Mucosa of descending colon (tissue), 3 donors: ENCODE data around the gene DISP1. TPM values are rescaled to one million over a fixed set of nuclear protein-coding genes. Genes with fewer than 3 reads are reported as not detected.

Source experiments
- ATAC-seq: fragments of 200-7000 bp; cut with Tn5 transposase; one replicate; pipeline ENCODE4 v1.9.1; 2020; ENCODE audit warnings: mild to moderate bottlenecking, moderate library complexity
- DNase-seq, 3 donors: peaks; one replicate each; pipeline ENCODE4 v3.0.0-alpha.2; 2020
- H3K36me3 ChIP-seq: fragments of 200-600 bp; one replicate; pipeline ENCODE4 v1.8.0; 2021; ENCODE audit warnings: low read depth, mild to moderate bottlenecking
- H3K4me1 ChIP-seq: fragments of 200-600 bp; one replicate; pipeline ENCODE4 v1.8.0; 2021; ENCODE audit warnings: low read depth, mild to moderate bottlenecking
- H3K4me3 ChIP-seq: fragments of 200-600 bp; one replicate; pipeline ENCODE4 v1.8.0; 2021; ENCODE audit warnings: mild to moderate bottlenecking
- H3K9me3 ChIP-seq: fragments of 200-600 bp; one replicate; pipeline ENCODE4 v1.8.0; 2021; ENCODE audit warnings: mild to moderate bottlenecking
- intact Hi-C, 2 donors: fragments of 100-400 bp; cut with DNase I in 1 of 2; cut with micrococcal nuclease in 1 of 2; formaldehyde crosslinking; loops; one replicate each; pipeline versions ENCODE4 v1.11.0 to v1.11.1; 2022; cut with DNase I, micrococcal nuclease
- total RNA-seq, 3 donors: library from RNA; stranded (reverse); fragmentation: NEBNext Ultra II Directional in 2 of 3; extraction: Animal tissue kit (Norgen Biotek cat#: 25700) in 2 of 3; gene quantifications; one replicate each; pipeline versions ENCODE4 v1.2.1 to v1.2.4, GENCODE V29; 2021 to 2023
- TF ChIP-seq, protein P1 (sequence below): fragments of 200-600 bp; IDR thresholded peaks from one replicate; pipeline ENCODE4 v1.8.0; 2022; ENCODE audit warnings: antibody characterized with exemption, mild to moderate bottlenecking
- donor health status: DM: no; HTN: no; CAD: no; lungs with moderate emphysema.
- donor health status: DM: no; HTN: no; CAD: no.
- donor health status: DM: no; HTN: yes; CAD: no.

DISP1 gene
- total RNA-seq, 3 donors from 2014 or later: 4.7 to 15.8 (median 4.9) TPM

- no peak overlapping the region for H3K4me3 ChIP-seq
- no peaks in the 10 kb centered on the region for H3K4me1 ChIP-seq
- no peak for DNase-seq
- TF ChIP-seq, protein P1, sequence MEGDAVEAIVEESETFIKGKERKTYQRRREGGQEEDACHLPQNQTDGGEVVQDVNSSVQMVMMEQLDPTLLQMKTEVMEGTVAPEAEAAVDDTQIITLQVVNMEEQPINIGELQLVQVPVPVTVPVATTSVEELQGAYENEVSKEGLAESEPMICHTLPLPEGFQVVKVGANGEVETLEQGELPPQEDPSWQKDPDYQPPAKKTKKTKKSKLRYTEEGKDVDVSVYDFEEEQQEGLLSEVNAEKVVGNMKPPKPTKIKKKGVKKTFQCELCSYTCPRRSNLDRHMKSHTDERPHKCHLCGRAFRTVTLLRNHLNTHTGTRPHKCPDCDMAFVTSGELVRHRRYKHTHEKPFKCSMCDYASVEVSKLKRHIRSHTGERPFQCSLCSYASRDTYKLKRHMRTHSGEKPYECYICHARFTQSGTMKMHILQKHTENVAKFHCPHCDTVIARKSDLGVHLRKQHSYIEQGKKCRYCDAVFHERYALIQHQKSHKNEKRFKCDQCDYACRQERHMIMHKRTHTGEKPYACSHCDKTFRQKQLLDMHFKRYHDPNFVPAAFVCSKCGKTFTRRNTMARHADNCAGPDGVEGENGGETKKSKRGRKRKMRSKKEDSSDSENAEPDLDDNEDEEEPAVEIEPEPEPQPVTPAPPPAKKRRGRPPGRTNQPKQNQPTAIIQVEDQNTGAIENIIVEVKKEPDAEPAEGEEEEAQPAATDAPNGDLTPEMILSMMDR: no peak
- no peaks in the 10 kb centered on the region for H3K9me3 ChIP-seq
- intact Hi-C loops: loop anchor here (5.0 to 10.0 kb wide), 3 partner anchors 287 to 330 kb away; no protein-coding TSS in a partner anchor
- no peaks in the 10 kb centered on the region for H3K36me3 ChIP-seq
- ATAC-seq: peak; percentile 15
Measured at GRCh38 chr1:222794656-222795474, 20.0 kb upstream of the DISP1 start.

DNA sequence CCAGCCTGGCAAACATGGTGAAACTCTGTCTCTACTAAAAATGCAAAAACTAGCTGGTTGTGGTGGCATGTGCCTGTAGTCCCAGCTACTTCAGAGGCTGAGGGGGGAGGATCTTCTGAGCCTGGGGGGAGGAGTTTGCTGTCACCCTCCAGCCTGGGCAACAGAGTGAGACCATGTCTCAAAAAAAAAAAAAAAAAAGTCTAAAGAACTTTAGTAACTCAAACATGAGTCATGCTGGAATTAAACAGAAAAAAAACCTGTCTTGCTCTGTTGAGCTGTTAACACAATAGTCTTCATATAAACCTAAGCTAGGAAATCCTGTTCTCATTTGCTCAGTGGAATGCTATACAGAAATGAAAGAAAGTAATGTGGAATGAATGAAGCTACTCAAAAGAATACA, 16.7 kb upstream of the DISP1 start:
- Histone ChIP-seq H3K4me1 (no peaks in the 10 kb centered on the region), H3K36me3 (no peaks in the 10 kb centered on the region), H3K9me3 (no peaks in the 10 kb centered on the region), H3K4me3 (no peak overlapping the region)
- ATAC-seq (no peak), DNase-seq (no peak)
- intact Hi-C loops: loop anchor here (10.0 kb wide), 2 partner anchors 287 to 327 kb away; no protein-coding TSS in a partner anchor
- TF ChIP-seq, protein P1: no peak

GRCh38 chr1:222798975-222799374, 15.9 kb upstream of the DISP1 start:
- Histone ChIP-seq H3K4me1 (no peaks in the 10 kb centered on the region), H3K4me3 (no peak overlapping the region), H3K9me3 (no peaks in the 10 kb centered on the region), H3K36me3 (no peaks in the 10 kb centered on the region)
- ATAC-seq (no peak), DNase-seq (no peak)
- TF ChIP-seq, protein P1: no peak
- intact Hi-C loops: loop anchor here (10.0 kb wide), 2 partner anchors 286 to 326 kb away; no protein-coding TSS in a partner anchor

- ATAC-seq: no peak
- Histone ChIP-seq H3K9me3 (no peaks in the 10 kb centered on the region), H3K4me1 (no peaks in the 10 kb centered on the region), H3K36me3 (no peaks in the 10 kb centered on the region), H3K4me3 (no peak overlapping the region)
- TF ChIP-seq, protein P1: no peak
- intact Hi-C loops: no loop called here
- no peak for DNase-seq
Measured at GRCh38 chr1:222801067-222801466, 13.8 kb upstream of the DISP1 start.

- H3K9me3 ChIP-seq: no peaks in the 10 kb centered on the region
- H3K4me3 ChIP-seq: no peak overlapping the region
- TF ChIP-seq, protein P1: no peak
- intact Hi-C loops: no loop called here
- DNase-seq: no peak
- ATAC-seq: no peak
- peaks cover 12% of the 10 kb centered on the region for H3K4me1 ChIP-seq
- H3K36me3 ChIP-seq: no peaks in the 10 kb centered on the region
Measured at GRCh38 chr1:222811671-222812070, 3.2 kb upstream of the DISP1 start.
